MM.1S (cell line): Measurements from ENCODE around the gene GRIA3.
"Not testable (repeated sequence)": the region's sequence is repeated elsewhere in the genome, so short reads cannot be mapped to it uniquely, and the experiment has no call there.

ENCODE experiments used
- DNase-seq: peaks from one replicate; pipeline ENCODE4 v3.0.0-alpha.2; 2015
- H2AFZ ChIP-seq: fragments of 300-600 bp; sonication (generic); 2 replicates; pipeline ENCODE4 v1.6.0; 2016; ENCODE audit warnings: antibody characterized with exemption, low read length
- H3F3A ChIP-seq: fragments of 300-600 bp; sonication (generic); 2 replicates; pipeline ENCODE4 v1.6.1; 2016; ENCODE audit warnings: mild to moderate bottlenecking, antibody characterized with exemption, low read length, moderate library complexity, mixed read lengths; ENCODE audit not compliant: insufficient read depth
- H3K27ac ChIP-seq: fragments of 300-600 bp; sonication (generic); 2 replicates; pipeline ENCODE4 v1.5.1; 2016; ENCODE audit warnings: mild to moderate bottlenecking, low read length
- H3K27me3 ChIP-seq: fragments of 300-600 bp; sonication (generic); replicated peaks from 2 replicates; pipeline ENCODE4 v1.6.0; 2016; ENCODE audit warnings: low read length; ENCODE audit not compliant: insufficient read depth
- H3K36me3 ChIP-seq: fragments of 300-600 bp; sonication (generic); replicated peaks from 2 replicates; pipeline ENCODE4 v1.6.1; 2016; ENCODE audit warnings: mild to moderate bottlenecking, low read length, mixed read lengths; ENCODE audit not compliant: insufficient read depth
- H3K4me1 ChIP-seq: fragments of 300-600 bp; sonication (generic); 2 replicates; pipeline ENCODE4 v1.6.1; 2016; ENCODE audit warnings: low read length, mixed read lengths
- H3K4me2 ChIP-seq: fragments of 300-600 bp; sonication (generic); 2 replicates; pipeline ENCODE4 v1.6.0; 2016; ENCODE audit warnings: low read depth, low read length
- H3K4me3 ChIP-seq: fragments of 300-600 bp; sonication (generic); 2 replicates; pipeline ENCODE4 v1.5.1; 2016; ENCODE audit warnings: low read length, mixed read lengths
- H3K79me2 ChIP-seq: fragments of 300-600 bp; sonication (generic); 2 replicates; pipeline ENCODE4 v1.6.1; 2016; ENCODE audit warnings: mixed run types, low read length, mixed read lengths
- H3K9ac ChIP-seq: fragments of 300-600 bp; sonication (generic); 2 replicates; pipeline ENCODE4 v1.6.1; 2016; ENCODE audit warnings: low read length, mixed read lengths
- H3K9me2 ChIP-seq: fragments of 300-600 bp; sonication (generic); replicated peaks from 2 replicates; pipeline ENCODE4 v1.6.1; 2016; ENCODE audit warnings: mild to moderate bottlenecking, low read length, mixed read lengths; ENCODE audit not compliant: insufficient read depth
- H3K9me3 ChIP-seq: fragments of 300-600 bp; sonication (generic); replicated peaks from 2 replicates; pipeline ENCODE4 v1.6.1; 2016; ENCODE audit warnings: mild to moderate bottlenecking, low read length, mixed read lengths; ENCODE audit not compliant: insufficient read depth
- H4K20me1 ChIP-seq: fragments of 300-600 bp; sonication (generic); 2 replicates; pipeline ENCODE4 v1.6.1; 2016; ENCODE audit warnings: mild to moderate bottlenecking, low read length, moderate library complexity, mixed read lengths; ENCODE audit not compliant: insufficient read depth
- EZH2 ChIP-seq: fragments of 300-600 bp; sonication (generic); optimal IDR thresholded peaks from 2 replicates; pipeline ENCODE3; 2017; ENCODE audit warnings: low read depth, mild to moderate bottlenecking, antibody characterized with exemption, low read length, mixed read lengths
- EZH2phosphoT487 ChIP-seq: fragments of 300-600 bp; sonication (generic); IDR thresholded peaks from 2 replicates; pipeline ENCODE4 v1.6.1; 2018; ENCODE audit warnings: antibody characterized with exemption, low read length
- TF ChIP-seq, protein P1 (sequence below): fragments of 300-600 bp; sonication (generic); IDR thresholded peaks from 2 replicates; pipeline ENCODE4 v1.5.1; 2016; ENCODE audit warnings: antibody characterized with exemption, low read length, mixed read lengths

GRIA3 gene

DNA sequence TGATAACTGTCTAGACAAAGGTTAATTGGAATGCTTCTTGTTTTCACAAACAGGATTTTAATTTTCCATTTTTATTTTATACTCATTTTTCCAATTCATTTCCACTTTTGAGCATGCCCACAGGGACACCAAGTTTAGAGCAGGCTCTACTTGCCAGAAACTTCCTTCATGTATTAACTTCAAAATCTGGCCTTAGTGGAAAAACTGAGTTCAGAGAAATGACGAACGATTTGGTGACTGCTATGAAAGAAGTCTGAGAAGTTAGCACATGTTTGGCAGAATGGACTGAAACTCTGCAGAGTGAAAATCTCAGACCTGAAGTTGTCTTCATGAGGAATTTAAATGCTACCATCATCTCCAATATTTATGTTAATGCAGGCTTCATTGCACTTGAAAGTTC is 334.7 kb downstream of the GRIA3 start:
- no peaks in the 10 kb centered on the region for H4K20me1 ChIP-seq
- H3K36me3 ChIP-seq = no peaks in the 10 kb centered on the region
- no peaks in the 10 kb centered on the region for H3K79me2 ChIP-seq
- H3F3A ChIP-seq = no peaks in the 10 kb centered on the region
- no peaks in the 10 kb centered on the region for H3K9me2 ChIP-seq
- H3K4me2 ChIP-seq = no peak overlapping the region
- H3K27ac ChIP-seq = no peak overlapping the region
- no peaks in the 10 kb centered on the region for H3K4me1 ChIP-seq
- H2AFZ ChIP-seq = no peak overlapping the region
- no peak overlapping the region for H3K9ac ChIP-seq
- no peak for TF ChIP-seq EZH2
- TF ChIP-seq EZH2phosphoT487 = no peak
- TF ChIP-seq, protein P1, sequence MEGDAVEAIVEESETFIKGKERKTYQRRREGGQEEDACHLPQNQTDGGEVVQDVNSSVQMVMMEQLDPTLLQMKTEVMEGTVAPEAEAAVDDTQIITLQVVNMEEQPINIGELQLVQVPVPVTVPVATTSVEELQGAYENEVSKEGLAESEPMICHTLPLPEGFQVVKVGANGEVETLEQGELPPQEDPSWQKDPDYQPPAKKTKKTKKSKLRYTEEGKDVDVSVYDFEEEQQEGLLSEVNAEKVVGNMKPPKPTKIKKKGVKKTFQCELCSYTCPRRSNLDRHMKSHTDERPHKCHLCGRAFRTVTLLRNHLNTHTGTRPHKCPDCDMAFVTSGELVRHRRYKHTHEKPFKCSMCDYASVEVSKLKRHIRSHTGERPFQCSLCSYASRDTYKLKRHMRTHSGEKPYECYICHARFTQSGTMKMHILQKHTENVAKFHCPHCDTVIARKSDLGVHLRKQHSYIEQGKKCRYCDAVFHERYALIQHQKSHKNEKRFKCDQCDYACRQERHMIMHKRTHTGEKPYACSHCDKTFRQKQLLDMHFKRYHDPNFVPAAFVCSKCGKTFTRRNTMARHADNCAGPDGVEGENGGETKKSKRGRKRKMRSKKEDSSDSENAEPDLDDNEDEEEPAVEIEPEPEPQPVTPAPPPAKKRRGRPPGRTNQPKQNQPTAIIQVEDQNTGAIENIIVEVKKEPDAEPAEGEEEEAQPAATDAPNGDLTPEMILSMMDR = no peak
- no peaks in the 10 kb centered on the region for H3K27me3 ChIP-seq
- no peak for DNase-seq
- no peaks in the 10 kb centered on the region for H3K9me3 ChIP-seq
- no peak overlapping the region for H3K4me3 ChIP-seq

DNA sequence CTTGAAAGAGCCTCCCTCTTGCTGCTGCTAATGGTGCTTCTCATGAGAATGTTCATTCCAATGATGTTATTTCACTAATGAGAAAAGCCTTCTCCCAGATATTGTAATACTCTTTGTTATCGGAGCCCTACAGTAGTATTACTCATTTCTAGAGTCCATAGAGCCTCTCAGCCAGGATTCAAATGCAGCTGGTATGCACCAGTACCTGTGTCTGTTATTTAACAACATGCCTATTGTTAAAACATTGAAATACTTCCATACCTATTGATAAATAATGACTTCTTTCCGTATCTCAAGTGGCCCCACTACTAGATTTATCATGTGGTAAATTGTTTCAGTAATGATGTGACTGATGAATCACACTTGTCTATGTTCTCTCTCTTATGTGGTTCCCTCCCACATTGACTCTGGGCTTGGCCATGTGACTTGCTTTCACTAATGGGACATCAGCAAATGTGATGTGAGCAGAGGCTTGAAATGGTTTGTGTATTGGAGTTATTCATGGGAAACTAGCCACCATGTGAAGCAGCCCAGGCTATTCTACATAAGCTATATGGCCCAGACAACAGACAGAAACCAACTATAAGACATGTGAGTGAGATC is 341.1 kb downstream of the GRIA3 start:
- no peaks in the 10 kb centered on the region for H3K9me3 ChIP-seq
- no peak overlapping the region for H3K9ac ChIP-seq
- no peaks in the 10 kb centered on the region for H3K79me2 ChIP-seq
- H3K27me3 ChIP-seq = no peaks in the 10 kb centered on the region
- H3K4me1 ChIP-seq = no peaks in the 10 kb centered on the region
- H2AFZ ChIP-seq = no peak overlapping the region
- DNase-seq = no peak
- H3F3A ChIP-seq = no peaks in the 10 kb centered on the region
- H3K4me2 ChIP-seq = no peak overlapping the region
- no peaks in the 10 kb centered on the region for H4K20me1 ChIP-seq
- H3K4me3 ChIP-seq = no peak overlapping the region
- no peaks in the 10 kb centered on the region for H3K9me2 ChIP-seq
- H3K27ac ChIP-seq = no peak overlapping the region
- TF ChIP-seq EZH2 (no peak), EZH2phosphoT487 (no peak)
- TF ChIP-seq, protein P1 = no peak
- no peaks in the 10 kb centered on the region for H3K36me3 ChIP-seq

DNA sequence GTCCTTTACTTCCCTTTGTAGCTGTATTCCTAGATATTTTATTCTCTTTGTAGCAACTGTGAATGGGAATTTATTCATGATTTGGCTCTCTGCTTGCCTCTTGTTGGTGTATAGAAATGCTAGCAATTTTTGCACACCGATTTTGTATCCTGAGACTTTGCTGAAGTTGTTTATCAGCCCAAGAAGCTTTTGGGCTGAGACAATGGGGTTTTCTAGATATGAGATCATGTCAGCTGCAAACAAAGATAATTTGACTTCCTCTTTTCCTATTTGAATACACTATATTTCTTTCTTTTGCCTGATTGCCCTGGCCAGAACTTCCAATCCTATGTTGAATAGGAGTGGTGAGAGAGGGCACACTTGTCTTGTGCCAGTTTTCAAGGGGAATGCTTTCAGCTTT is 346.6 kb downstream of the GRIA3 start:
- not testable (repeated sequence) for H3F3A ChIP-seq, H3K9ac ChIP-seq, H4K20me1 ChIP-seq, H3K79me2 ChIP-seq, H2AFZ ChIP-seq, H3K4me1 ChIP-seq, H3K27me3 ChIP-seq, H3K27ac ChIP-seq, H3K4me3 ChIP-seq, H3K4me2 ChIP-seq, H3K9me3 ChIP-seq, DNase-seq, H3K9me2 ChIP-seq, H3K36me3 ChIP-seq
